ENCODE data around the gene HTR3A.

- TF ChIP-seq EZH2 (IDR thresholded peaks at IDR 0.05; ENCODE audit: low read length, missing control alignments) (no peak), CTCF (conservative IDR thresholded peaks at IDR 0.05 in 1 of 2, IDR thresholded peaks at IDR 0.05 in 1 of 2; ENCODE audit: low read depth in 1 of 2, low read length in 2 of 2) (no peak)
These were observed 36.5 kb downstream of the HTR3A start for GRCh38 chr11:114011443-114011842.
